Fibroblast of lung (primary cell): ENCODE results near the gene ADAP1. TPM values are rescaled to one million over a fixed set of nuclear protein-coding genes. Genes with fewer than 3 reads are reported as not detected.

Experiments
- DNase-seq, 2 donors: peaks; one replicate each; pipeline versions ENCODE4 v3.0.0 to v3.0.0-alpha.2; 2010; ENCODE audit warnings: low read depth in 2 of 2
- H2AFZ ChIP-seq: 2 replicates; pipeline ENCODE4 v1.5.1; 2012; ENCODE audit warnings: low read length, control low read depth, inconsistent platforms
- H3K27ac ChIP-seq: 2 replicates; pipeline ENCODE4 v1.5.1; 2011; ENCODE audit warnings: low read length, control low read depth; ENCODE audit not compliant: insufficient read depth
- H3K27me3 ChIP-seq: 2 replicates; pipeline ENCODE4 v1.5.1; 2011; ENCODE audit warnings: mild to moderate bottlenecking, low read length; ENCODE audit not compliant: control insufficient read depth, insufficient read depth
- H3K36me3 ChIP-seq: 2 replicates; pipeline ENCODE4 v1.5.1; 2011; ENCODE audit warnings: low read length; ENCODE audit not compliant: control insufficient read depth, insufficient read depth
- H3K4me1 ChIP-seq: 2 replicates; pipeline ENCODE4 v1.5.1; 2011; ENCODE audit warnings: low read length; ENCODE audit not compliant: control insufficient read depth, insufficient read depth; ENCODE audit errors: extremely low read depth
- H3K4me2 ChIP-seq: 2 replicates; pipeline ENCODE4 v1.5.1; 2011; ENCODE audit warnings: low read length, control low read depth; ENCODE audit not compliant: insufficient read depth; ENCODE audit errors: extremely low read depth
- H3K4me3 ChIP-seq, 4 experiments: fragments of 200-600 bp in 1 of 4; sonication (generic) in 1 of 4; replicated peaks in 1 of 4; 2 replicates each; pipeline ENCODE4 v1.5.1; 2011 to 2016; ENCODE audit warnings: low read length in 4 of 4, low read depth in 3 of 4, mild to moderate bottlenecking in 3 of 4, control low read depth in 2 of 4, inconsistent platforms in 1 of 4, mixed read lengths in 1 of 4; ENCODE audit not compliant: insufficient read depth in 1 of 4; ENCODE audit errors: control extremely low read depth in 1 of 4
- H3K79me2 ChIP-seq: 2 replicates; pipeline ENCODE4 v1.5.1; 2012; ENCODE audit warnings: mild to moderate bottlenecking, low read length, inconsistent platforms; ENCODE audit not compliant: control insufficient read depth, insufficient read depth
- H3K9ac ChIP-seq: 2 replicates; pipeline ENCODE4 v1.5.1; 2011; ENCODE audit warnings: mild to moderate bottlenecking, low read length, control low read depth; ENCODE audit not compliant: insufficient read depth
- H3K9me3 ChIP-seq: 2 replicates; pipeline ENCODE4 v1.5.1; 2012; ENCODE audit warnings: low read depth, low read length; ENCODE audit not compliant: control insufficient read depth, insufficient read depth
- H4K20me1 ChIP-seq: 2 replicates; pipeline ENCODE4 v1.5.1; 2011; ENCODE audit warnings: low read length; ENCODE audit not compliant: control insufficient read depth, insufficient read depth; ENCODE audit errors: extremely low read depth
- EZH2 ChIP-seq: IDR thresholded peaks from 2 replicates; pipeline ENCODE4 v1.5.1; 2012; ENCODE audit warnings: low read length, control low read depth, mild to moderate bottlenecking; ENCODE audit errors: missing control alignments
- polyA plus RNA-seq, 2 donors: library from polyadenylated mRNA; depleted of rRNA in 1 of 2; stranded (reverse) in 1 of 2; unstranded in 1 of 2; fragments of >200 nt; gene quantifications; 2 replicates each; pipeline ENCODE4 v1.2.1, GENCODE V29; 2011 to 2012; ENCODE audit warnings: missing spikeins in 1 of 2
- total RNA-seq: library from RNA; depleted of rRNA; stranded (reverse); fragments of >200 nt; gene quantifications from 2 replicates; pipeline ENCODE4 v1.2.1, GENCODE V29; 2014
- TF ChIP-seq, protein P1 (sequence below), 2 donors: IDR thresholded peaks in 1 of 2; conservative IDR thresholded peaks in 1 of 2; 1 replicate in 1 of 2; 2 replicates in 1 of 2; pipeline ENCODE4 v1.5.1; 2011 to 2012; ENCODE audit warnings: low read length in 2 of 2, control low read depth in 1 of 2, inconsistent platforms in 1 of 2, low read depth in 1 of 2, mild to moderate bottlenecking in 1 of 2

Gene ADAP1
- total and polyA plus RNA-seq, 2 donors (not counting 1 experiment from before 2014, with no cell fraction given) = 1.1 to 2.3 TPM

- H3K36me3 ChIP-seq = peaks cover 40% of the 10 kb centered on the region
- no peaks in the 10 kb centered on the region for H3K79me2 ChIP-seq
These were observed 61.6 kb downstream of the ADAP1 start for GRCh38 chr7:892648-893593.

GRCh38 chr7:891805-892204 is 62.7 kb downstream of the ADAP1 start:
- TF ChIP-seq EZH2 = no peak
- TF ChIP-seq, protein P1, sequence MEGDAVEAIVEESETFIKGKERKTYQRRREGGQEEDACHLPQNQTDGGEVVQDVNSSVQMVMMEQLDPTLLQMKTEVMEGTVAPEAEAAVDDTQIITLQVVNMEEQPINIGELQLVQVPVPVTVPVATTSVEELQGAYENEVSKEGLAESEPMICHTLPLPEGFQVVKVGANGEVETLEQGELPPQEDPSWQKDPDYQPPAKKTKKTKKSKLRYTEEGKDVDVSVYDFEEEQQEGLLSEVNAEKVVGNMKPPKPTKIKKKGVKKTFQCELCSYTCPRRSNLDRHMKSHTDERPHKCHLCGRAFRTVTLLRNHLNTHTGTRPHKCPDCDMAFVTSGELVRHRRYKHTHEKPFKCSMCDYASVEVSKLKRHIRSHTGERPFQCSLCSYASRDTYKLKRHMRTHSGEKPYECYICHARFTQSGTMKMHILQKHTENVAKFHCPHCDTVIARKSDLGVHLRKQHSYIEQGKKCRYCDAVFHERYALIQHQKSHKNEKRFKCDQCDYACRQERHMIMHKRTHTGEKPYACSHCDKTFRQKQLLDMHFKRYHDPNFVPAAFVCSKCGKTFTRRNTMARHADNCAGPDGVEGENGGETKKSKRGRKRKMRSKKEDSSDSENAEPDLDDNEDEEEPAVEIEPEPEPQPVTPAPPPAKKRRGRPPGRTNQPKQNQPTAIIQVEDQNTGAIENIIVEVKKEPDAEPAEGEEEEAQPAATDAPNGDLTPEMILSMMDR (conservative IDR thresholded peaks at IDR 0.05 in 1 of 2, IDR thresholded peaks at IDR 0.05 in 1 of 2; ENCODE audit: low read depth in 1 of 2, low read length in 2 of 2) = no peak
- Histone ChIP-seq H3K27ac (no peak overlapping the region), H3K4me2 (no peak overlapping the region), H3K36me3 (peaks cover 43% of the 10 kb centered on the region), H3K27me3 (no peaks in the 10 kb centered on the region), H3K4me1 (no peaks in the 10 kb centered on the region), H3K9ac (no peak overlapping the region), H3K79me2 (no peaks in the 10 kb centered on the region), H4K20me1 (no peaks in the 10 kb centered on the region), H2AFZ (no peak overlapping the region), H3K9me3 (no peaks in the 10 kb centered on the region), H3K4me3 (no peak overlapping the region)
- no peak for DNase-seq

More at GRCh38 chr7:892648-893593, 61.6 kb downstream of the ADAP1 start:
- Histone ChIP-seq H3K27ac (no peak overlapping the region), H3K4me2 (no peak overlapping the region), H3K9me3 (no peaks in the 10 kb centered on the region), H4K20me1 (no peaks in the 10 kb centered on the region), H2AFZ (no peak overlapping the region), H3K4me3 (no peak overlapping the region), H3K9ac (no peak overlapping the region), H3K4me1 (no peaks in the 10 kb centered on the region), H3K27me3 (no peaks in the 10 kb centered on the region)
- DNase-seq = no peak
- TF ChIP-seq, protein P1 (conservative IDR thresholded peaks at IDR 0.05 in 1 of 2, IDR thresholded peaks at IDR 0.05 in 1 of 2; ENCODE audit: low read depth in 1 of 2, low read length in 2 of 2) = no peak
- no peak for TF ChIP-seq EZH2

DNA sequence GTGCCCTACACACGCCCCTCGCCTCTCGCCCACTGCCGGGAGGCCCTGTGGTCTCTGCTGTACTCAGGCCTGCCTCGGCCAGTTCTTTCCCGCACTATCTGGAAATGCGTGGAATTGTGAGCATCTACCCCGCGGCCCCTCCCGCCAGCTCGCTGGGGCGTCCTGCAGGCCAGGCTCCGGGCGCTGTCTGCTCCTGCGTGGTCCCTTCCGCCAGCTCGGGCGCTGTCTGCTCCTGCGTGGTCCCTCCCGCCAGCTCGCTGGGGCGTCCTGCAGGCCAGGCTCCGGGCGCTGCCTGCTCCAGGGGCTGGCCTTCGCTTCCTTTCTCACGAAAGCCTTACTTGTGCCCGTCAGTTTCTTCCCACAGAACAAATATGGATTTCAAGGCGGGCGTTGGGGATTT is 63.2 kb downstream of the ADAP1 start:
- peaks cover 4% of the 10 kb centered on the region for H3K79me2 ChIP-seq
- no peak overlapping the region for H3K4me2 ChIP-seq
- no peak overlapping the region for H2AFZ ChIP-seq
- no peak overlapping the region for H3K27ac ChIP-seq
- TF ChIP-seq, protein P1 (conservative IDR thresholded peaks at IDR 0.05 in 1 of 2, IDR thresholded peaks at IDR 0.05 in 1 of 2; ENCODE audit: low read depth in 1 of 2, low read length in 2 of 2) = no peak
- no peak for TF ChIP-seq EZH2
- no peak overlapping the region for H3K4me3 ChIP-seq
- no peak for DNase-seq
- peaks cover 41% of the 10 kb centered on the region for H3K36me3 ChIP-seq
- H4K20me1 ChIP-seq = no peaks in the 10 kb centered on the region
- no peaks in the 10 kb centered on the region for H3K27me3 ChIP-seq
- no peaks in the 10 kb centered on the region for H3K4me1 ChIP-seq
- no peak overlapping the region for H3K9ac ChIP-seq
- H3K9me3 ChIP-seq = no peaks in the 10 kb centered on the region
